SJSA1 (cell line): ENCODE results near the gene PTMS. TPM values are rescaled to one million over a fixed set of nuclear protein-coding genes. Genes with fewer than 3 reads are reported as not detected.
A peak's percentile ranks its signal among the peaks of the same experiment; 100 is the strongest.

ENCODE experiments used
- DNase-seq, 2 experiments: peaks; one replicate each; pipeline ENCODE4 v3.0.0-alpha.2; 2015 to 2020; ENCODE audit warnings: low spot score in 2 of 2, low read depth in 1 of 2
- H3K27ac ChIP-seq: fragments of 250-450 bp; sonication (Bioruptor Pico); 2 replicates; pipeline ENCODE4 v1.5.1; 2020; ENCODE audit warnings: mild to moderate bottlenecking, moderate library complexity
- H3K27me3 ChIP-seq: fragments of 250-450 bp; sonication (Bioruptor Pico); replicated peaks from 2 replicates; pipeline ENCODE4 v1.5.1; 2020; ENCODE audit warnings: mild to moderate bottlenecking, moderate library complexity
- H3K36me3 ChIP-seq: fragments of 250-450 bp; sonication (Bioruptor Pico); 2 replicates; pipeline ENCODE4 v1.5.1; 2020; ENCODE audit warnings: mild to moderate bottlenecking
- H3K4me1 ChIP-seq: fragments of 250-450 bp; sonication (Bioruptor Pico); replicated peaks from 2 replicates; pipeline ENCODE4 v1.6.1; 2021; ENCODE audit warnings: mild to moderate bottlenecking
- H3K4me3 ChIP-seq: fragments of 250-450 bp; sonication (Bioruptor Pico); 2 replicates; pipeline ENCODE4 v1.5.1; 2020; ENCODE audit warnings: mild to moderate bottlenecking
- H3K9me3 ChIP-seq: fragments of 250-450 bp; sonication (Bioruptor Pico); replicated peaks from 2 replicates; pipeline ENCODE4 v1.5.1; 2020; ENCODE audit warnings: mild to moderate bottlenecking
- total RNA-seq: library from RNA; depleted of rRNA; stranded (reverse); fragments of >200 nt; shearing (Covaris generic); gene quantifications from 2 replicates; pipeline ENCODE4 v1.2.3, GENCODE V29; 2014

PTMS gene
- total RNA-seq, 1 experiment from 2014 or later, result 243 TPM

GRCh38 chr12:6759741-6760140 lies 6.4 kb upstream of the PTMS start:
- Histone ChIP-seq H3K27me3 (no peaks in the 10 kb centered on the region), H3K4me1 (peaks cover 19% of the 10 kb centered on the region), H3K4me3 (no peak overlapping the region), H3K36me3 (no peaks in the 10 kb centered on the region), H3K27ac (no peak overlapping the region), H3K9me3 (no peaks in the 10 kb centered on the region)
- no peak for DNase-seq

GRCh38 chr12:6763380-6763779 lies 2.8 kb upstream of the PTMS start:
- Histone ChIP-seq H3K27me3 (no peaks in the 10 kb centered on the region), H3K36me3 (peaks cover 2% of the 10 kb centered on the region), H3K27ac (peak overlapping the region; percentile 45), H3K4me3 (no peak overlapping the region), H3K4me1 (peaks cover 39% of the 10 kb centered on the region), H3K9me3 (no peaks in the 10 kb centered on the region)
- DNase-seq, result no peak

- Histone ChIP-seq H3K4me1 (peaks cover 47% of the 10 kb centered on the region), H3K9me3 (no peaks in the 10 kb centered on the region), H3K4me3 (no peak overlapping the region), H3K36me3 (peaks cover 7% of the 10 kb centered on the region), H3K27ac (peak overlapping the region; percentile 45), H3K27me3 (no peaks in the 10 kb centered on the region)
- peak; percentile 99 to 100 for DNase-seq
Measured at GRCh38 chr12:6764011-6764828, 1.9 kb upstream of the PTMS start.

- no peak for DNase-seq
- peaks cover 49% of the 10 kb centered on the region for H3K4me1 ChIP-seq
- H3K4me3 ChIP-seq, result peak overlapping the region; percentile 87
- no peaks in the 10 kb centered on the region for H3K9me3 ChIP-seq
- no peaks in the 10 kb centered on the region for H3K27me3 ChIP-seq
- peaks cover 17% of the 10 kb centered on the region for H3K36me3 ChIP-seq
- peak overlapping the region; percentile 30 for H3K27ac ChIP-seq
Measured at GRCh38 chr12:6765048-6765633, 1.0 kb upstream of the PTMS start.

GRCh38 chr12:6766651-6767349 lies 637 bp downstream of the PTMS start:
- peak; percentile 59 to 75 for DNase-seq
- Histone ChIP-seq H3K4me3 (peak overlapping the region; percentile 87), H3K27ac (peak overlapping the region; percentile 30; the same call in 1 of the 2 replicates), H3K9me3 (no peaks in the 10 kb centered on the region), H3K27me3 (no peaks in the 10 kb centered on the region), H3K4me1 (peaks cover 49% of the 10 kb centered on the region), H3K36me3 (peaks cover 33% of the 10 kb centered on the region)

- no peaks in the 10 kb centered on the region for H3K27me3 ChIP-seq
- no peaks in the 10 kb centered on the region for H3K9me3 ChIP-seq
- peaks cover 49% of the 10 kb centered on the region for H3K4me1 ChIP-seq
- H3K36me3 ChIP-seq, result peaks cover 35% of the 10 kb centered on the region
- peak overlapping the region; percentile 6; the same call in 1 of the 2 replicates for H3K27ac ChIP-seq
- peak overlapping the region; percentile 87 for H3K4me3 ChIP-seq
- DNase-seq, result peak in 1 of 2 experiments; percentile 34
Measured at GRCh38 chr12:6767353-6768319, 1.5 kb downstream of the PTMS start.

GRCh38 chr12:6768437-6768914 lies 2.3 kb downstream of the PTMS start:
- H3K27ac ChIP-seq, result no peak overlapping the region
- H3K36me3 ChIP-seq, result peaks cover 35% of the 10 kb centered on the region
- no peak for DNase-seq
- H3K9me3 ChIP-seq, result no peaks in the 10 kb centered on the region
- peaks cover 40% of the 10 kb centered on the region for H3K4me1 ChIP-seq
- H3K4me3 ChIP-seq, result peak overlapping the region; percentile 87
- no peaks in the 10 kb centered on the region for H3K27me3 ChIP-seq

- no peak overlapping the region for H3K4me3 ChIP-seq
- peaks cover 35% of the 10 kb centered on the region for H3K36me3 ChIP-seq
- H3K9me3 ChIP-seq, result no peaks in the 10 kb centered on the region
- no peak for DNase-seq
- H3K27ac ChIP-seq, result no peak overlapping the region
- H3K27me3 ChIP-seq, result no peaks in the 10 kb centered on the region
- peaks cover 35% of the 10 kb centered on the region for H3K4me1 ChIP-seq
Measured at GRCh38 chr12:6768990-6769389, 2.8 kb downstream of the PTMS start.

- H3K36me3 ChIP-seq, result peaks cover 38% of the 10 kb centered on the region
- no peaks in the 10 kb centered on the region for H3K9me3 ChIP-seq
- peaks cover 31% of the 10 kb centered on the region for H3K4me1 ChIP-seq
- H3K4me3 ChIP-seq, result no peak overlapping the region
- no peak for DNase-seq
- no peak overlapping the region for H3K27ac ChIP-seq
- no peaks in the 10 kb centered on the region for H3K27me3 ChIP-seq
Measured at GRCh38 chr12:6769666-6770065, 3.5 kb downstream of the PTMS start.

GRCh38 chr12:6770094-6770493 lies 3.9 kb downstream of the PTMS start:
- Histone ChIP-seq H3K4me1 (peaks cover 27% of the 10 kb centered on the region), H3K27ac (no peak overlapping the region), H3K4me3 (no peak overlapping the region), H3K9me3 (no peaks in the 10 kb centered on the region), H3K36me3 (peaks cover 40% of the 10 kb centered on the region), H3K27me3 (no peaks in the 10 kb centered on the region)
- DNase-seq, result no peak

- no peak for DNase-seq
- Histone ChIP-seq H3K9me3 (no peaks in the 10 kb centered on the region), H3K4me1 (peaks cover 21% of the 10 kb centered on the region), H3K27ac (no peak overlapping the region), H3K27me3 (no peaks in the 10 kb centered on the region), H3K4me3 (no peak overlapping the region), H3K36me3 (peaks cover 40% of the 10 kb centered on the region)
Measured at GRCh38 chr12:6770600-6770999, 4.4 kb downstream of the PTMS start.

GRCh38 chr12:6771091-6771495 lies 4.9 kb downstream of the PTMS start:
- peaks cover 17% of the 10 kb centered on the region for H3K4me1 ChIP-seq
- H3K9me3 ChIP-seq, result no peaks in the 10 kb centered on the region
- DNase-seq, result no peak
- no peak overlapping the region for H3K27ac ChIP-seq
- H3K27me3 ChIP-seq, result no peaks in the 10 kb centered on the region
- H3K4me3 ChIP-seq, result no peak overlapping the region
- H3K36me3 ChIP-seq, result peaks cover 43% of the 10 kb centered on the region
